ENCODE results near the gene ZSWIM5.
A peak's percentile ranks its signal among the peaks of the same experiment; 100 is the strongest.
"Not testable (repeated sequence)": the region's sequence is repeated elsewhere in the genome, so short reads cannot be mapped to it uniquely, and the experiment has no call there.

Gene ZSWIM5

DNA sequence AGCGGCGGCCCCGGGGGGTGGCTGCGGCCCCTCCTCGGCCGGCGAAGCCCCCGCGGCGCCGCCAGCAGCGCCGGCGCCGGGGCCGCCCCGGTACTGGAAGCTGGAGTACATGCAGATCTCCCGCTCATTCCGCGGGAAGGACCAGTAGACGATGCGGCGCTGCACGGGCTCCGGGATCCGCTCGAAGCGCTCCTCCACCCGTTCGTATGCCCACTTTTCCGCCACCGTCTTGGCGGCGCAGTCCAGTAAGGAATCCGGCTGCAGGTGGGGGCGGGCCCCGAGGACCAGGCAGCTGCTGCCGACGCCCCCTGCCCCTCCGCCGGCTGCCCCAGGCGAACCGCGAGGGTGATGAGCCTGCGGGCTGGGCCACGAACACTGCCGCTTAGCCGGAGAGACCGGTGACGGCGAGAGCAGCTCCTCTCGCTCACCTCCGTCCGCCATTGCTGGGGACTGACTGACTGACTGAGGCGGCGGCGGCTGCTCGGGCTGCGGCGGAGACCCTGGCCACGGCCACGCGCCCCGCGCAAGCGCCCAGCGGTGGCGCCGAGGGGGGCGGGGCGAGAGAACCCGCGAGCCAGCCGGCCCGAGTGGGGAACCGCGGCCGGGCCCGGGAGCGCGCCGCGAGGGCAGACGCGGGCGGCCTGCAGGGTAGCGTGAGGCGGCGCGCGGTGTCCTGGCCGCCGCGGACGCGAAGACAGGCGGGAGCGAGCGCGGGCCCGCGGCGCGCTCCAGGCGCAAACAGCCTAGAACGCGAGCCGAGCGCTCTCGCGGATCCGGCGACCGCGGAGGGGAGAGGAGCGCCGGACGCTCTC, at the start of gene ZSWIM5:
Gene ZSWIM5, minus strand, starts transcription at position 696 of the 812 bp plus-strand sequence. Its CDS starts 255 bp downstream, at position 441.
- no peak for FAIRE-seq

DNA sequence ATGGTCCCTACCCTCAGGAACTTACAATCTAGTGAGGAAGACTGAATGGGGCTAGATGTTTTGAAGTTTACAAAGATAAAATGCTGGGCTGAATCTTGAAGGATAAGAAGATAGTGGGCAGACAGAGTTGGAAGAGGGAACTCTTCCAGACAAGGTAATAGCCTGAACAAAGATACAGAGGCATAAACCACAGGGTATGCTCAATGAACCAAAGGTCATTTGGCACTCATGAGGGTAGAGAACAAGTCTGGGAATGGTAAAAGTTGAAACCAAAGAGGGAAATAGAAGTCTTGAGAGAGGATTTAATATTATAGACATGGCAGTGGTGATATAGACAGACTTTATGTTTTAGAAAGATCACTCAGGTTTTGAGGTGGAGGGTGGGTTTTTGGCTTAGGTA, 48.1 kb upstream of the ZSWIM5 start:
- no peak for FAIRE-seq

DNA sequence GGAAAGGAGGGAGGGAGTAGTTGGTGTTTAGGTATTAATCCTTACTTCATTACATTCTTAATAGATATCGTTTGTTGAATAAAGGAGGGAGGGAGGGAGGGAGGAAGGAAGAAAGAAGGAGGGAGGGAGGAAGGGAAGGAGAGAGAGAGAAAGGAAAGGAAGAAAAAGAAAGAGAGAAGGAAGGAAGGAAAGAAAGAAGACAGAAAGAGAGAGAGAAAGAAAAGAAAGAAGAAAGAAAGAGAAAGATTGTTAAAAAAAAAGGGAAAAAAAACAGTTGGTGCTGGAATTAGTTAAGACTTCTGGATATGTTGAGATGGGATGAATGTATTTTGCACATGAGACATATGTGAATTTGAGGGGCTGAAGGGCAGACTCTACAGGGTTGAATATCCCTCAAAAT, 44.1 kb upstream of the ZSWIM5 start:
- FAIRE-seq: no peak

DNA sequence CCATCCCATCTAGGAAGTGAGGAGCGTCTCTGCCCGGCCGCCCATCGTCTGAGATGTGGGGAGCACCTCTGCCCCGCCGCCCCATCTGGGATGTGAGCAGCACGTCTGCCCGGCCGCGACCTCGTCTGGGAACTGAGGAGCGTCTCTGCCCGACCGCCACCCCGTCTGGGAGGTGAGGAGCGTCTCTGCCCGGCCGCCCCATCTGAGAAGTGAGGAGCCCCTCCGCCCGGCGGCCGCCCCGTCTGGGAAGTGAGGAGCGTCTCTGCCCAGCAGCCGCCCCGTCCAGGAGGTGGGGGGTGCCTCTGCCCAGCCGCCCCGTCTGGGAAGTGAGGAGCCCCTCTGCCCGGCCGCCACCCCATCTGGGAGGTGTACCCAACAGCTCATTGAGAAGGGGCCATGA, 41.6 kb upstream of the ZSWIM5 start:
- not testable (repeated sequence) for FAIRE-seq

DNA sequence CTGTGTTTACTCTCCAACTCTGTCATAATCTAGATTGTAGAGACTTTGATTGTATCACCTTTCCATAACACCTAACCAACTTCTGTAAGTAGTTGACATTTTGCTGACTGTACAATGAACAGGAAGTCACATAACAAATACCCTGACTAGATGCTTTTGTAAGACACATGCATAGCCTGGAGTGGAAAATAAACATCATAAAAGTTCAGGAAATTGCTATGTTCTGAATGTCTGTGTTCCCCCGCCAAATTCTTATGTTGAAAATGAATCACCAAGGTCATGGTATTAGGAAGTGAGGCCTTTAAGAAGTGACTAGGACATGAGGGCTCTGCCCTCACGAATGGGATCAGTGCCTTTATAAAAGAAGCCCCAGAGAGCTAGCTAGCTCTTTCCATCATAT, 40.4 kb upstream of the ZSWIM5 start:
- FAIRE-seq: peak; percentile 85

DNA sequence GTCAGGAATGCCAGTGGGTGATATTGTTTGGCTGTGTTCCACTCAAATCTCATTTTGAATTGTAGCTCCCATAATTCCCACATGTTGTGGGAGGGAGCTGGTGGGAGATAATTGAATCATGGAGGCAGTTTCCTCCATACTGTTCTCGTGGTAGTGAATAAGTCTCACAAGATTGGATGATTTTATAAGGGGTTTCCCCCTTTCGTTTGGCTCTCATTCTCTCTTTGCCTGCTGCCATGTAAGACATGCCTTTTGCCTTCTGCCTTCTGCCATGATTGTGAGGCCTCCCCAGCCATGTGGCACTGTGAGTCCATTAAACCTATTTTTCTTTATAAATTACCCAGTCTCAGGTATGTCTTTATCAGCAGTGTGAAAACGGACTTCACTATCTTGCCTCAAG, 40.0 kb upstream of the ZSWIM5 start:
- not testable (repeated sequence) for FAIRE-seq

DNA sequence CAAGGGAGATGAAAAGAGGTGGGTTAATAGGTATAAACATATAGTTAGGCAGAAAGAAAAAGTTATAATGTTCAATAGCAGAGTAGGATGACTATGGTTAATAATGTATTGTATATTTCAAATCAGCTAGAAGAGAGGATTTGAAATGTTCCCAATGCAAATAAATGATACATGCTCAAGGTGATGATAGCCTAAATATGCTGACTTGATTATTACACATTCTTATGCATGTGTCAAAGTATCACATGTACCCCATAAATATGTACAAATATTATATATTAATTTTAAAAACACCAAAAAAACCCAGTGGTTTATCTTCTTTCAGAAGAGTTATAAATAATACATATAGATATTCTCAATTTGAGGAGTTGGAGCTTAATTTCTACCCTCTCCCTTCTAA, 38.3 kb upstream of the ZSWIM5 start:
- no peak for FAIRE-seq

DNA sequence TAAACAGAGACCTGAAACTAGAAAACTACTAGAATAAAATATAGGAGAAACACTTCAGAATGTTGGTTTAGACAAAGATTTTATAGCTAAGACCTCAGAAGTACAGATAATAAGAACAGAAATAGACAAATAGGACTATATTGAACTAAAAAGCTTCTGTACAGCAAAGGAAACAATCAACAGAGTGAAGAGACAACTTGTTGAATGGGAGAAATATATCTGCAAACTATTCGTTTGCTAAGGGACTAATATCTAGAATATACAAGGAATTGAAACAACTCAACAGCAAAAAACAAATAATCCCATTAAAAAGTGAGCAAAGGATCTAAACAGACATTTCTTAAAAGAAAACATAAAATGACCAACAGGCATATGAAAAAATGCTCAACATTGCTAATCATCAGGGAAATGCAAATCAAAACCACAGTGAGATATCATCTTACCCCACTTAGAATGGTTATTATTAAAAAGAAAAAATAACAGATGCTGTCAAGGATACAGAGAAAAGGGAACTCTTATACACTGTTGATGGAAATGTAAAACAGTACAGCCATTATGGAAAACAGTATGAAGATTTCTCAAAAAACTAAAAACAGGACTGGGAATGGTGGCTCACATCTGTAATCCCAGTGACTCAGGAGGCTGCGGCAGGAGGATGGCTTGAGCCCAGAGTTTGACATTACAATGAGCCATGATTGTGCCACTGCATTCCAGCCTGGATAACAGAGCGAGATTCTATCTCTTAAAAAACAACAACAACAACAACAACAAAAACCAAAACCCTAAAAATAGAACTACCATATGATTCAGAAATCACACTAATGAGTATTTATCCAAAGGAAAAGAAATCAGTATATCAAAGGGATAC, 37.3 kb upstream of the ZSWIM5 start:
- FAIRE-seq: no peak

DNA sequence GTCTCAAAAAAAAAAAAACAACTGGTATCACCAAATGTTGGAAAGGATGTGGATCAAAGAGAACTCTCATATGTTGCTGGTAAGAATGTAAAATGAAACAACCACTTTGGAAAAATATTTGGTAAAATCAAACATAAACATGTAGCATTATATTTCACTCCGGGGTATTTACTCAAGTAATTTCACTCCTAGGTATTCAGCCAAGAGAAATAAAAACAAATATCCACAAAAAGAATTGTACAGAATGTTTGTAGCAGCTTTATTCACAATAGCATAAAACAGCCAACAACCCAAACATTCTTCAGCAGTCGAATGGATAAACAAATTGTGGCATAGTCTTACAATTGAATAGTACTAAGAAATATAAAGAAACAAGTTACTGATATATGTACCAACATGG, 32.4 kb upstream of the ZSWIM5 start:
- peak; percentile 92 for FAIRE-seq

DNA sequence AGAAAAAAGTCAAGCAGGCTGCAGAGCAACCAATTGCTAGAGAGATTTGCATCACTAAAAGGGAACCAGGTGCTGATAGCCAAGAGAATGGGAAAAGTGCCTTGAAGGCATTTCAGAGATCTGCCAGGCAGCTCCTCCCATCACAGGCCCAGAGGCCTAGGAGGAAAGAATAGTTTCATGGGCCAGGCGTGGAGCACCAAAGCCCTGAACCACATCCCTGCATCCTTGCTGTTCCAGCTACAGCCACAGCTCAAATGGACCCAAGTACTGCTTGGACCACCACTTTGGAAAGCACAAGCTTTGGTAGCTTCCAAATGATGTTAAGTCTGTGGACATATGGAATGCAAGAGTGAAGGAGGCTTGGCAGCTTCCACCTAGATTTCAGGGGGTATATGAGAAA, 29.7 kb upstream of the ZSWIM5 start:
- no peak for FAIRE-seq

DNA sequence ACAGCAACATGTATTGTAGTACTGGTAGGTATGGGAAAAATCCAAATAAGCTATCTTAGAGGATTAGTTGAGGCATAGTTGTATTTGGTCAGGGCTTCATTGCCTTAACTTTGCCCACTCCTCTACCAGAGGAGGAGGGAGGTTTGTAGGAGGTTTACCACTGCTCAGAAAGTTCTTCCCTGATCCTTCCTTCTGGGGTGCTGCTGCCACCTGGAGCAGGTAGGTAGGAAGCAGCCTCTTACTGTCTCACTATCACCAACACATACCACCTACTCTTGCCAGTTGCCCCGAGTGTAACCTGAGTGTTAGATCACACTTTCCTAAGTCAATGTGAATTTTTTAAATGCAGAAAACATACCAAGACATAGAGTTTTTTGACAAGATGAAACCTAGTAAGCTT, 24.1 kb upstream of the ZSWIM5 start:
- no peak for FAIRE-seq

DNA sequence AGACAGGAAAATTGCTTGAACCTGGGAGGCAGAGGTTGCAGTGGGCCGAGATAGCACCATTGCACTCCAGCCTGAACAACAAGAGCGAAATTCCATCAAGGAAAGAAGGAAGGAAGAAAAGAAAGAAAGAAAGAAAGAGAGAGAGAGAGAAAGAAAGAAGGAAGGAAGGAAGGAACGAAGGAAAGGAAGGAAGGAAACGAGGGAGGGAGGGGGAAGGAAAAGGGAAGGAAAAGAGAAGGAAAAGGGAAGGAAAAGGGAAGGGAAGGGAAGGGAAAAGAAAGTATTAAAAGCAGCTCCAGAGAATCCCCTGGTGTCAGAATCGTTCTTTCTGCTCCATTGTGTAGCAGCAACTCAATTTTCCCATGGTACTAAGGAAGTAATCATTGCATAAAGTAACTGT, 19.2 kb upstream of the ZSWIM5 start:
- no peak for FAIRE-seq

DNA sequence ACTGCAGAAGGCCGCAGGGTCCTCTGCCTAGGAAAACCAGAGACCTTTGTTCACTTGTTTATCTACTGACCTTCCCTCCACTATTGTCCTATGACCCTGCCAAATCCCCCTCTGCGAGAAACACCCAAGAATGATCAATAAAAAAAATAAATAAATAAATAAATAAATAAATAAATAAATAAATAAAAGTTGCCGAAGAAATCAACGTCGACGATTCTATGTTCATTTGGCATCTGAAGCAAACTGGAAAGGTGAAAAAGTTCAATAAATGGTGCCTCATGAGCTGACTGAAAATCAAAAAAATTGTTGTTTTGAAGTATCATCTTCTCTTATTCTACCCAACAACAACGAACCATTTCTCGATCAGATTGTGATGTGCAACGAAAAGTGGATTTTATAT, 17.3 kb upstream of the ZSWIM5 start:
- FAIRE-seq: not testable (repeated sequence)

DNA sequence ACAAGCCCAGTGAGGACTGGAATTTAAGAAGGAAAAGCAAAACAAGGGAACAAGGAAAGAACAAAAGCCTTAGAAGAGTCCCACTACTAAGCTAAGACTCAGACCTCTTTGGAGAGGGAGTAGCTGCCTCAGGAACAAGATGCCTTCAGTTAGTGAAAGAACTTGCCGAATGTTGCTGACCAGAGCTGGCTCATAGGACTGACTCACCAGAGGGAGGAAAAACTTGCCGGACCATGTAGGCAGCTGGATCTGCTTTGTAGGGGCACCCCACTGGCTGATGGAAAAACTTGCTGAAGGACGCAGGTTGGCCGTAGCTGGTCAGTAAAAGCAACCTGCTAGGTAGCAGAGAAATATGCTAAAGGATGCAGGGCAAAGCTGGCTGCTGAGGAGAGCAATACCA, 15.3 kb upstream of the ZSWIM5 start:
- FAIRE-seq: no peak

DNA sequence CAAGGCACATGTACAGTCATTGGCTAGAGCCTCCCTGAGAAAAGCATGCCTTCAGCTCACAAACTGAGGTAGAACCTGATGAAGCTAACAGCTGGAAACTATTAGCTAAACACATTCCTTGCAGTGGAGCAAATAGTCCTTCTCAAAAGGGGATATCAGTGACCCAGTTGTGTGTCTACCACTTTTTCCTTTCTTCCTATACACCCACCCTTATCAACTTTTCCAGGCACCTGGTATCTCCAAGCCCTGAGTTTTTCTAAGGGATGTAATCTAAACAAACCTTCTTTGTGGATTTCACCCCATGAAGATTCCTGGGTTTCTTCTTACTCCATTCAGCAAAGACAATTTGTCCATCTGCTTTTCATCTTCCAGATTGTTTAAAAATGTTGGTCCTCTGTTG, 10.5 kb upstream of the ZSWIM5 start:
- no peak for FAIRE-seq

DNA sequence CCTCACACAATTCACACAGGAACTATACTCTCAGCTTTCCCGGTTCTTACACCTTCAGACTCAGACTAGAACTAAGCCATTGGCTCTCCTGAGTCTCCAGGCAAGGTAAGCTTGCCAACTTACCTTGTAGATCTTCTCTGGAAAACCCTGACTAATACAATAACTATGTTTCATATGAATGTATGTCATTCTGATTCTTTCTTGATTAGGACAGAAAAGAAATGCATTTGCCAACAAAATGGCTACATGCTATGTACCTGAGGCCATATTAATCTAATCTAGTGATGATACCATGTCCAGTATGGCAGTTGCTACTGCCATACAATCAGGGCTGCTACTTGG, 9.8 kb upstream of the ZSWIM5 start:
- FAIRE-seq: no peak

DNA sequence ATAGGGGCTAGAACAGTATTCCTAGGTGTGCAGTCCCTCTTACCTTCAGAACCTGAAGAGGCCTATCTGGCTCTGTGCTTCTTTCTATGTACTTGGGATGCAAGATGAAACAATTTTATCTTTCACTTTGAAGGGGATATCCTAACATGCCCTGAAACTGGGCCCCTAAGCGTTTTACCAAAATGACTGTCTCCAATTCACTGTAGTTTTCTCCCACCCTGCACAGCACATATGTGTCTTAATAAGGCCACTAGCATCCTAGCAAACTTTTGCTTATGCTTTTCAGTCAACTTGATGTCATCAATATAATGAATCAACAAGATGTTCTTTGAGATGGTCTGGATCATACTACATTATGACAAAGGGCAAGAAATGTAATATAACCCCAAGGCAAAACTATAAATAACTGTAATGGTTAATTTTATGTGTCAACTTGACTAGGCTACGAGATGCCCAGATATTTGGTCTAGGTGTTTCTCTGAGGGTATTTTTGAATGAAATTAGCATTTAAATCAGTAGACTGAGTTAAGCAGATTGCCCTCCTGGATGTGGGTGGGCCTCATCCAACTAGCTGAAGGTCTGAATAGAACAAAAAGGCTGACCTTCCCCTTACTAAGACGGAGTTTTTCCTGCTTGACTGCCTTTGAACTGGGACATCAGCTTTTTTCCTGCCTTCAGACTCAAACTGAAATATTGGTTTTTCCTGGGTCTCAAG, 9.2 kb upstream of the ZSWIM5 start:
- no peak for FAIRE-seq

DNA sequence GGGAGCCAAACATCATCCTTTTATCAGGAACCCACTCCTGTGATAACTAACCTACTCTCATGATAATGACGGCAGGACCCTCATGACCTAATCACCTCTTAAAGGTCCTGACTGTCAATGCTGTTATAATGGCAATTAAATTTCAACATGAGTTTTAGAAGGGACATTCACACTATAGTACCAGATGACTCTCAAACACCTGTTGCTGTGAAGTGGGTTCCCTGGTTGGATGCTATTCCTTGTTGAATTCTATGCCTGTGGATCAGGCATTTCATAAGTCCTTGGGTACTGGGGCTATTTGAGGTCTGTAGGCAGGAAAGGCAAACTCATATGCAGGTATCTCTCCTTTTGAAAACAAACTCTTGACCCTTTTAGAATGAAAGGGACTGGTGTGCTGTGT, 7.5 kb upstream of the ZSWIM5 start:
- no peak for FAIRE-seq

DNA sequence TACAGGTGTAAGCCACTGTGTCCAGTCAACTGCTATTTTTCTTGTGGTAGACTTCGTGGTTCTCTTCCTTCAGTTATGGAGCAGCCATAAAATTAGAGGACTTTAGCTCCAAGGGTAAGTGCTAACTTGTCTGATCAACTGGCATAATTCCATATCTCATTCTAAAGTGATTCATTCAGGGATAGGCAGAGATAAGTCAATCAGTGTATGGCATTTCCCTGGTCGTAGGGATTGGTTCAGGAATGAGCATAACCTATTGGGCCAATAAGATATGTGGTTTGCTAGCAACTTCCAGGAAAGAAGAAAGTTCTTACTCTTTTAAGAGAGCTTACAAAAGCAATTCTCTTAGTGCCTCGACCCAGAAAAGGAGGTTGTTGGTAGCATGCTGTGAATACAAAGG, 4.7 kb upstream of the ZSWIM5 start:
- FAIRE-seq: no peak

DNA sequence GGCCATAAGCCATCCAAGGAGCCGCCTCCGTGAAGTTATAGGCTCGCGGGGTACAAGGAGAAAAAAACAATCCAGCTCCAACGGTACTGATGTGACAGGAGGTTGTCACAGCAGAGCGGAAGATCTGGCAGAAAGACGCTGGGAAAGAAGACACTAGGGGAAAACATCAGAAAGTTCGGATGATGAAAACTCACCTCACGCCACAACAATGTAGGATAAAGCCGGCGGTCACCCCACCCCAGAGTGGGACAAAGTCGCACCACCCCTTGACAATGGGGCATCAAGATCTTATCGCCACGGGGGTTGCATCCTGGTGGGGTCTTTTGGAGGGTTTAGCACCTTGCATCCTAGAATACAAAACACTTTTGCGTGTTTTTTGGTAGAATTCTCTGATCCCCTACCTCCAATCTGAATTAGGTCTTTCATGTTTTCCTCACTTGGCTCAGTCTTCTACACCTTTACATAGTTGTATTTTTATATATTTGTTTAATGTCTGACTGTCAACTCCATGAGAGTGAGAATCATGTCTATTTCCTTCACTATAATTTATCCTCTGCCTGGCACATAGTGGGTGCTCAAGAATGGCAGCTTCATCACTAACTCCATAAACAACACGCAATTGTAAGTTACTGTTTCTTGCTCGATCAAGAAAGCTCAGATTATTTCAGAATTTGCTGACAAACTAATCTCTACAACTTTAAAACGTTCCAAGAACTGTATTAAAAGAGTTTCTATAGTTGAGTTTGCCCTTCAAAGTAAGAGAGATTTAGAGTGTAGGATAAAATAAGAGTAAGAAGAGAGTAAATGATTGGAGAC, 611 bp upstream of the ZSWIM5 start:
- FAIRE-seq: no peak

DNA sequence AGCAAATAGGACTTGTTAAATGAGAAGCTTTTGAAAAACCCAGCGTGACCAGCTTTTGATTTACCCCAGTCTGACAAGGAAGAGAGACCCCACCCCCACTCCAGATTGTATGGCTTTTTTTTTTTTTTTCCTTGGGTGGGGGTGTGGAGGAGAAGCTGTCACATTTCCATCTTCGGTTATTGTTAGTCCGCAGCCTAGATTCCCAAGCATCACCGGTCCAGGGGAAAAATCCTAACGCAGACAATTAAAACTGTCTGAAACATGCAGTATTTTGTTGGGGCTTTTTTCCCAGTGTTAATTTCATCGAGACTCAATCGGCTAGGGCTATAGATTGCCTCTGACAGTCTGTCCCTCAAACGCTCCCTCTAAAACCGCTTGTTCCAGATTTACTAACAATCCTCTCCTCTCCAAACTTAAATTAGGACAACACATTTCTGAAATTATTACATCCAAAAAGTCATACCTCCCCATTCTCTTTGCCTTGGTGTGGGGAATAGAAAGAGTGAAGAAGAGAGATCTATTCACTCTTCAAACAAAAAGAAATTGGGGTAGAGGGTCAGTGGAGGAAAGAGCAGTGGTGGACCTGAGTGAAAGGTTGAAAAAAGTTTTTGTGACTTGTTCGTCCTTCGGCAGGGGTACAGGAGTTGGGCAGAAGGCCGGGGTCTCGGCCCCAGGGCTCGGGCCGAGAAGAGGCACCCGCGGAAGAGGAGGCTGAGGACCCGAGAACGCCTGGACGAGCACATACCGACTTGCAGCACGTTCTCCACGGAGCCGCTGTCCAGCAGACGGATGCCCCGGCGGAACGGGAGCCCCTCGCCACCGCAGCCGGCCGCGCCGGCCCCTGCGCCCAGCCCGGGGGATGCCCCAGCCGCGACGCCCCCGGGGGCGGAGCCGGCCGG, 1.1 kb downstream of the ZSWIM5 start:
- FAIRE-seq: no peak

Data from endometrium (tissue), 2 donors.